GM23338 (cell line): ENCODE measurements around the gene DPYSL3. TPM values are rescaled to one million over a fixed set of nuclear protein-coding genes. Genes with fewer than 3 reads are reported as not detected.

Experiments
- ATAC-seq: fragments of 200-7000 bp; cut with Tn5 transposase; 3 replicates; pipeline ENCODE4 v1.9.1; 2020
- DNase-seq: peaks from one replicate; pipeline ENCODE4 v3.0.0-alpha.2; 2015; ENCODE audit warnings: low spot score
- H2AFZ ChIP-seq: fragments of 200-600 bp; sonication (generic); 2 replicates; pipeline ENCODE4 v1.8.0; 2016; ENCODE audit warnings: antibody characterized with exemption, mild to moderate bottlenecking, moderate library complexity
- H3F3A ChIP-seq: fragments of 200-600 bp; sonication (generic); replicated peaks from 2 replicates; pipeline ENCODE4 v1.8.0; 2017; ENCODE audit warnings: antibody characterized with exemption, mixed run types, low read depth
- H3K27ac ChIP-seq: fragments of 200-600 bp; sonication (generic); 2 replicates; pipeline ENCODE4 v1.6.1; 2016; ENCODE audit warnings: low read depth
- H3K27me3 ChIP-seq: fragments of 200-600 bp; sonication (generic); 2 replicates; pipeline ENCODE4 v1.8.0; 2016; ENCODE audit warnings: mild to moderate bottlenecking, mixed run types, moderate library complexity; ENCODE audit not compliant: insufficient read depth
- H3K36me3 ChIP-seq: fragments of 200-600 bp; sonication (generic); 2 replicates; pipeline ENCODE4 v1.8.0; 2016; ENCODE audit warnings: mild to moderate bottlenecking; ENCODE audit not compliant: insufficient read depth
- H3K4me1 ChIP-seq: fragments of 200-600 bp; sonication (generic); 2 replicates; pipeline ENCODE4 v1.8.0; 2016; ENCODE audit warnings: mild to moderate bottlenecking, moderate library complexity; ENCODE audit not compliant: insufficient read depth
- H3K4me2 ChIP-seq: fragments of 200-600 bp; sonication (generic); 2 replicates; pipeline ENCODE4 v1.7.1; 2017; ENCODE audit warnings: mixed run types
- H3K4me3 ChIP-seq: fragments of 200-600 bp; sonication (generic); 2 replicates; pipeline ENCODE4 v1.6.1; 2016; ENCODE audit warnings: mixed run types
- H3K79me2 ChIP-seq: fragments of 200-600 bp; sonication (generic); replicated peaks from 2 replicates; pipeline ENCODE4 v1.8.0; 2017; ENCODE audit warnings: mild to moderate bottlenecking; ENCODE audit not compliant: insufficient read depth
- H3K9me2 ChIP-seq: fragments of 200-600 bp; sonication (generic); 2 replicates; pipeline ENCODE4 v1.8.0; 2017; ENCODE audit not compliant: insufficient read depth
- H4K20me1 ChIP-seq: fragments of 200-600 bp; sonication (generic); replicated peaks from 2 replicates; pipeline ENCODE4 v1.8.0; 2017; ENCODE audit warnings: mild to moderate bottlenecking; ENCODE audit not compliant: insufficient read depth
- H3K27ac Mint-ChIP-seq: 2 replicates; pipeline ENCODE4 v1.8.0; 2020; ENCODE audit warnings: inconsistent platforms, mild to moderate bottlenecking, moderate library complexity, mixed read lengths
- H3K27me3 Mint-ChIP-seq: 3 replicates; pipeline ENCODE4 v1.8.0; 2022; ENCODE audit warnings: low read depth, mild to moderate bottlenecking, moderate library complexity, mixed read lengths, inconsistent platforms; ENCODE audit not compliant: insufficient read depth, poor library complexity
- H3K36me3 Mint-ChIP-seq: 3 replicates; pipeline ENCODE4 v1.8.0; 2021; ENCODE audit warnings: low read depth, mild to moderate bottlenecking, inconsistent platforms, moderate library complexity, mixed read lengths
- H3K4me1 Mint-ChIP-seq: 3 replicates; pipeline ENCODE4 v1.8.0; 2020; ENCODE audit warnings: mild to moderate bottlenecking, inconsistent platforms, mixed read lengths
- H3K4me3 Mint-ChIP-seq: 3 replicates; pipeline ENCODE4 v1.8.0; 2021; ENCODE audit warnings: moderate library complexity, mild to moderate bottlenecking, inconsistent platforms, mixed read lengths
- H3K9me3 Mint-ChIP-seq: 3 replicates; pipeline ENCODE4 v1.8.0; 2020; ENCODE audit warnings: moderate library complexity, mild to moderate bottlenecking, inconsistent platforms, mixed read lengths
- CREB1 ChIP-seq: fragments of 250-450 bp; sonication (Bioruptor Pico); IDR thresholded peaks from 2 replicates; pipeline ENCODE4 v1.5.0; 2020; ENCODE audit warnings: low read depth, mild to moderate bottlenecking, moderate library complexity
- ETS1 ChIP-seq: IDR thresholded peaks from 2 replicates; pipeline ENCODE4 v1.6.1; 2016; ENCODE audit warnings: antibody characterized with exemption
- EZH2 ChIP-seq: fragments of 200-600 bp; sonication (generic); IDR thresholded peaks from one replicate; pipeline ENCODE4 v1.8.0; 2017; ENCODE audit warnings: antibody characterized with exemption, mild to moderate bottlenecking, low read depth; ENCODE audit not compliant: unreplicated experiment
- EZH2phosphoT487 ChIP-seq: fragments of 200-600 bp; sonication (generic); IDR thresholded peaks from one replicate; pipeline ENCODE4 v1.8.1; 2018; ENCODE audit warnings: antibody characterized with exemption; ENCODE audit not compliant: unreplicated experiment
- JUNB ChIP-seq: IDR thresholded peaks from one replicate; pipeline ENCODE4 v1.6.1; 2016; ENCODE audit warnings: antibody characterized with exemption; ENCODE audit not compliant: unreplicated experiment
- NANOG ChIP-seq: IDR thresholded peaks from 2 replicates; pipeline ENCODE4 v1.6.1; 2016; ENCODE audit warnings: antibody characterized with exemption, borderline replicate concordance
- POLR2AphosphoS5 ChIP-seq: IDR thresholded peaks from 2 replicates; pipeline ENCODE4 v1.6.1; 2016; ENCODE audit warnings: antibody characterized with exemption, low read depth
- REST ChIP-seq: IDR thresholded peaks from one replicate; pipeline ENCODE4 v1.6.1; 2018; ENCODE audit warnings: antibody characterized with exemption; ENCODE audit not compliant: unreplicated experiment
- STAT1 ChIP-seq: IDR thresholded peaks from one replicate; pipeline ENCODE4 v1.6.1; 2016; ENCODE audit warnings: antibody characterized with exemption; ENCODE audit not compliant: unreplicated experiment
- ZNF114 ChIP-seq: fragments of 250-450 bp; sonication (Bioruptor Pico); IDR thresholded peaks from 2 replicates; pipeline ENCODE4 v1.5.0; 2020; ENCODE audit warnings: mild to moderate bottlenecking, moderate library complexity
- ZNF331 ChIP-seq: fragments of 250-450 bp; sonication (Bioruptor Pico); IDR thresholded peaks from 2 replicates; pipeline ENCODE4 v1.5.0; 2020; ENCODE audit warnings: low read depth, mild to moderate bottlenecking, moderate library complexity
- polyA plus RNA-seq: library from polyadenylated mRNA; unstranded; fragments of >200 nt; fragmentation: Nextera tagmentation; extraction: Ambion mirVana; gene quantifications from 2 replicates; pipeline ENCODE4 v1.2.1, GENCODE V29; 2016
- total RNA-seq: library from RNA; depleted of rRNA; stranded (reverse); fragments of >200 nt; shearing (Covaris generic); gene quantifications from 2 replicates; pipeline ENCODE4 v1.2.3, GENCODE V29; 2014
- TF ChIP-seq, protein P1 (sequence below): fragments of 250-450 bp; sonication (Bioruptor Pico); IDR thresholded peaks from 2 replicates; pipeline ENCODE4 v1.5.0; 2020; ENCODE audit warnings: mild to moderate bottlenecking, moderate library complexity
- TF ChIP-seq, protein P2 (sequence below), 2 experiments: fragments of 200-600 bp in 1 of 2; sonication (generic) in 1 of 2; conservative IDR thresholded peaks; 2 replicates each; pipeline versions ENCODE4 v1.5.1 to v1.6.1; 2016 to 2017; ENCODE audit warnings: antibody characterized with exemption in 2 of 2, low read depth in 2 of 2, mild to moderate bottlenecking in 2 of 2, moderate library complexity in 1 of 2

DPYSL3 gene
- total and polyA plus RNA-seq, 2 experiments from 2014 or later = 97.6 to 455 TPM

- Histone ChIP-seq H3F3A (peaks cover 8% of the 10 kb centered on the region; the same call in 1 of the 2 replicates), H3K4me1 (peaks cover 30% of the 10 kb centered on the region), H3K36me3 (no peaks in the 10 kb centered on the region), H3K27ac (no peak overlapping the region), H3K4me2 (no peak overlapping the region), H3K79me2 (peaks cover 76% of the 10 kb centered on the region), H3K4me3 (no peak overlapping the region), H3K27me3 (no peaks in the 10 kb centered on the region), H4K20me1 (no peaks in the 10 kb centered on the region), H2AFZ (no peak overlapping the region), H3K9me2 (peaks cover 6% of the 10 kb centered on the region)
- no peak overlapping the region for H3K4me3 Mint-ChIP-seq
- H3K27ac Mint-ChIP-seq = no peak overlapping the region
- H3K27me3 Mint-ChIP-seq = peaks cover 7% of the 10 kb centered on the region
- TF ChIP-seq CREB1 (CRISPR knock-in tag) = no peak
- no peak for TF ChIP-seq REST
- TF ChIP-seq ZNF114 (CRISPR knock-in tag) = no peak
- TF ChIP-seq POLR2AphosphoS5 = no peak
- TF ChIP-seq, protein P1, sequence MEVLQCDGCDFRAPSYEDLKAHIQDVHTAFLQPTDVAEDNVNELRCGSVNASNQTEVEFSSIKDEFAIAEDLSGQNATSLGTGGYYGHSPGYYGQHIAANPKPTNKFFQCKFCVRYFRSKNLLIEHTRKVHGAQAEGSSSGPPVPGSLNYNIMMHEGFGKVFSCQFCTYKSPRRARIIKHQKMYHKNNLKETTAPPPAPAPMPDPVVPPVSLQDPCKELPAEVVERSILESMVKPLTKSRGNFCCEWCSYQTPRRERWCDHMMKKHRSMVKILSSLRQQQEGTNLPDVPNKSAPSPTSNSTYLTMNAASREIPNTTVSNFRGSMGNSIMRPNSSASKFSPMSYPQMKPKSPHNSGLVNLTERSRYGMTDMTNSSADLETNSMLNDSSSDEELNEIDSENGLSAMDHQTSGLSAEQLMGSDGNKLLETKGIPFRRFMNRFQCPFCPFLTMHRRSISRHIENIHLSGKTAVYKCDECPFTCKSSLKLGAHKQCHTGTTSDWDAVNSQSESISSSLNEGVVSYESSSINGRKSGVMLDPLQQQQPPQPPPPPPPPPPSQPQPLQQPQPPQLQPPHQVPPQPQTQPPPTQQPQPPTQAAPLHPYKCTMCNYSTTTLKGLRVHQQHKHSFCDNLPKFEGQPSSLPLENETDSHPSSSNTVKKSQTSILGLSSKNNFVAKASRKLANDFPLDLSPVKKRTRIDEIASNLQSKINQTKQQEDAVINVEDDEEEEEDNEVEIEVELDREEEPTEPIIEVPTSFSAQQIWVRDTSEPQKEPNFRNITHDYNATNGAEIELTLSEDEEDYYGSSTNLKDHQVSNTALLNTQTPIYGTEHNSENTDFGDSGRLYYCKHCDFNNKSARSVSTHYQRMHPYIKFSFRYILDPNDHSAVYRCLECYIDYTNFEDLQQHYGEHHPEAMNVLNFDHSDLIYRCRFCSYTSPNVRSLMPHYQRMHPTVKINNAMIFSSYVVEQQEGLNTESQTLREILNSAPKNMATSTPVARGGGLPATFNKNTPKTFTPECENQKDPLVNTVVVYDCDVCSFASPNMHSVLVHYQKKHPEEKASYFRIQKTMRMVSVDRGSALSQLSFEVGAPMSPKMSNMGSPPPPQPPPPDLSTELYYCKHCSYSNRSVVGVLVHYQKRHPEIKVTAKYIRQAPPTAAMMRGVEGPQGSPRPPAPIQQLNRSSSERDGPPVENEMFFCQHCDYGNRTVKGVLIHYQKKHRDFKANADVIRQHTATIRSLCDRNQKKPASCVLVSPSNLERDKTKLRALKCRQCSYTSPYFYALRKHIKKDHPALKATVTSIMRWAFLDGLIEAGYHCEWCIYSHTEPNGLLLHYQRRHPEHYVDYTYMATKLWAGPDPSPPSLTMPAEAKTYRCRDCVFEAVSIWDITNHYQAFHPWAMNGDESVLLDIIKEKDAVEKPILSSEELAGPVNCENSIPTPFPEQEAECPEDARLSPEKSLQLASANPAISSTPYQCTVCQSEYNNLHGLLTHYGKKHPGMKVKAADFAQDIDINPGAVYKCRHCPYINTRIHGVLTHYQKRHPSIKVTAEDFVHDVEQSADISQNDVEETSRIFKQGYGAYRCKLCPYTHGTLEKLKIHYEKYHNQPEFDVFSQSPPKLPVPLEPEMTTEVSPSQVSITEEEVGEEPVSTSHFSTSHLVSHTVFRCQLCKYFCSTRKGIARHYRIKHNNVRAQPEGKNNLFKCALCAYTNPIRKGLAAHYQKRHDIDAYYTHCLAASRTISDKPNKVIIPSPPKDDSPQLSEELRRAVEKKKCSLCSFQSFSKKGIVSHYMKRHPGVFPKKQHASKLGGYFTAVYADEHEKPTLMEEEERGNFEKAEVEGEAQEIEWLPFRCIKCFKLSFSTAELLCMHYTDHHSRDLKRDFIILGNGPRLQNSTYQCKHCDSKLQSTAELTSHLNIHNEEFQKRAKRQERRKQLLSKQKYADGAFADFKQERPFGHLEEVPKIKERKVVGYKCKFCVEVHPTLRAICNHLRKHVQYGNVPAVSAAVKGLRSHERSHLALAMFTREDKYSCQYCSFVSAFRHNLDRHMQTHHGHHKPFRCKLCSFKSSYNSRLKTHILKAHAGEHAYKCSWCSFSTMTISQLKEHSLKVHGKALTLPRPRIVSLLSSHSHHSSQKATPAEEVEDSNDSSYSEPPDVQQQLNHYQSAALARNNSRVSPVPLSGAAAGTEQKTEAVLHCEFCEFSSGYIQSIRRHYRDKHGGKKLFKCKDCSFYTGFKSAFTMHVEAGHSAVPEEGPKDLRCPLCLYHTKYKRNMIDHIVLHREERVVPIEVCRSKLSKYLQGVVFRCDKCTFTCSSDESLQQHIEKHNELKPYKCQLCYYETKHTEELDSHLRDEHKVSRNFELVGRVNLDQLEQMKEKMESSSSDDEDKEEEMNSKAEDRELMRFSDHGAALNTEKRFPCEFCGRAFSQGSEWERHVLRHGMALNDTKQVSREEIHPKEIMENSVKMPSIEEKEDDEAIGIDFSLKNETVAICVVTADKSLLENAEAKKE (CRISPR knock-in tag) = no peak
- no peak for TF ChIP-seq STAT1
- TF ChIP-seq ETS1 = no peak
- no peak for TF ChIP-seq EZH2
- TF ChIP-seq, protein P2, sequence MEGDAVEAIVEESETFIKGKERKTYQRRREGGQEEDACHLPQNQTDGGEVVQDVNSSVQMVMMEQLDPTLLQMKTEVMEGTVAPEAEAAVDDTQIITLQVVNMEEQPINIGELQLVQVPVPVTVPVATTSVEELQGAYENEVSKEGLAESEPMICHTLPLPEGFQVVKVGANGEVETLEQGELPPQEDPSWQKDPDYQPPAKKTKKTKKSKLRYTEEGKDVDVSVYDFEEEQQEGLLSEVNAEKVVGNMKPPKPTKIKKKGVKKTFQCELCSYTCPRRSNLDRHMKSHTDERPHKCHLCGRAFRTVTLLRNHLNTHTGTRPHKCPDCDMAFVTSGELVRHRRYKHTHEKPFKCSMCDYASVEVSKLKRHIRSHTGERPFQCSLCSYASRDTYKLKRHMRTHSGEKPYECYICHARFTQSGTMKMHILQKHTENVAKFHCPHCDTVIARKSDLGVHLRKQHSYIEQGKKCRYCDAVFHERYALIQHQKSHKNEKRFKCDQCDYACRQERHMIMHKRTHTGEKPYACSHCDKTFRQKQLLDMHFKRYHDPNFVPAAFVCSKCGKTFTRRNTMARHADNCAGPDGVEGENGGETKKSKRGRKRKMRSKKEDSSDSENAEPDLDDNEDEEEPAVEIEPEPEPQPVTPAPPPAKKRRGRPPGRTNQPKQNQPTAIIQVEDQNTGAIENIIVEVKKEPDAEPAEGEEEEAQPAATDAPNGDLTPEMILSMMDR (conservative IDR thresholded peaks at IDR 0.05; ENCODE audit: low read depth in 2 of 2) = no peak
- TF ChIP-seq EZH2phosphoT487 = no peak
- no peak for TF ChIP-seq ZNF331 (CRISPR knock-in tag)
- no peak for TF ChIP-seq JUNB
- TF ChIP-seq NANOG = no peak
- peaks cover 28% of the 10 kb centered on the region for H3K36me3 Mint-ChIP-seq
- ATAC-seq (no peak), DNase-seq (no peak)
- H3K9me3 Mint-ChIP-seq = peaks cover 5% of the 10 kb centered on the region; the same call in 1 of the 3 replicates
- H3K4me1 Mint-ChIP-seq = peaks cover 41% of the 10 kb centered on the region
Measured at GRCh38 chr5:147461915-147462314, 48.0 kb downstream of the DPYSL3 start.
